Measurements from ENCODE around the gene EXT2. TPM values are rescaled to one million over a fixed set of nuclear protein-coding genes. Genes with fewer than 3 reads are reported as not detected.

Gene EXT2
- total RNA-seq, 1 experiment from 2014 or later = 39.1 TPM

DNA sequence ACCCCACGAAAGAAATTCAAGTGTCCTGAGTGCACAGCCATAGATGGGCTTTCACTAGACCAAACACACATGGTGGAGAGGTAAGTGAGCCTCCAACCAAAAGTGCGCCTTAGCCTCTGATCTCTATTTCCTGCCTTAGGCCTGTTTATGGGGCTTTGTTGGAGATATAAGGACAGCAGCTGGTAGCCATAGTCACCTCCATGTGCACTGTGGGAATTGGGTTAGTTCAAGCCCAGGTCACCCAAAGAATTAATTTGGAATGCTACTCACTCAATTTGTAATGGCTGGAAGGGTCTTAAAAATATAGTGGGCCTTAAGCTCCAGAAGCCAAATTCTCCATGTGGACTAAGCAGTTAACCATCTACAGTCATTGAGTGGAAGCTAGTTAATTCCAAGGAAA, 140.8 kb downstream of the EXT2 start (continued):
- TF ChIP-seq, protein P1, sequence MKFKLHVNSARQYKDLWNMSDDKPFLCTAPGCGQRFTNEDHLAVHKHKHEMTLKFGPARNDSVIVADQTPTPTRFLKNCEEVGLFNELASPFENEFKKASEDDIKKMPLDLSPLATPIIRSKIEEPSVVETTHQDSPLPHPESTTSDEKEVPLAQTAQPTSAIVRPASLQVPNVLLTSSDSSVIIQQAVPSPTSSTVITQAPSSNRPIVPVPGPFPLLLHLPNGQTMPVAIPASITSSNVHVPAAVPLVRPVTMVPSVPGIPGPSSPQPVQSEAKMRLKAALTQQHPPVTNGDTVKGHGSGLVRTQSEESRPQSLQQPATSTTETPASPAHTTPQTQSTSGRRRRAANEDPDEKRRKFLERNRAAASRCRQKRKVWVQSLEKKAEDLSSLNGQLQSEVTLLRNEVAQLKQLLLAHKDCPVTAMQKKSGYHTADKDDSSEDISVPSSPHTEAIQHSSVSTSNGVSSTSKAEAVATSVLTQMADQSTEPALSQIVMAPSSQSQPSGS (CRISPR knock-in tag; IDR thresholded peaks at IDR 0.05; ENCODE audit: borderline replicate concordance, low read depth) = no peak

DNA sequence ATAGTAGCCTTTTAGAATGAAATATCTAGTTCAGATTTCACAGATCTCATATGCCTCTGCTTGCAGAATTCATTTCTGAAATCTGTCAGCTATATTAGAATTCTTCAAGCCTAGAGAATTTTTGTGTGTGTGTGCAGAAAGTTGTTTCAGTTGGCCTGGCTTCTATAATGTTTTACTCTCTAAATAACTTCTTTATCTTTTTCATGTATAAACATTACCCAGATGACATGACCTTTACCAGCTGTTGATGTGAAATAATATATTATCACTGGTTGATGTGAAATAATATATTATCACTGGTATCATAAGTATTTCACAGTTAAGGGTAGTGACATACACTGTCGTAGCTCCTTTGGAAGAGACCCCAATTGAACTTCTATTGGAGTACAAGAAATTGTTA, 141.7 kb downstream of the EXT2 start:
- Mint-ChIP-seq H3K27ac (peak overlapping the region; percentile 37; the same call in 1 of the 2 replicates), H3K36me3 (peaks cover 6% of the 10 kb centered on the region), H3K9me3 (peaks cover 3% of the 10 kb centered on the region; the same call in 1 of the 2 replicates), H3K27me3 (ENCODE audit: low read depth) (no peaks in the 10 kb centered on the region), H3K4me3 (no peak overlapping the region), H3K4me1 (peaks cover 7% of the 10 kb centered on the region)
- DNase-seq (ENCODE audit: low spot score) (no peak), ATAC-seq (no peak)
- POLR2A ChIA-PET = no interaction called here
- TF ChIP-seq NR2C2 (CRISPR knock-in tag; IDR thresholded peaks at IDR 0.05) (no peak), NR1H2 (CRISPR knock-in tag; IDR thresholded peaks at IDR 0.05) (no peak), TEAD1 (CRISPR knock-in tag; IDR thresholded peaks at IDR 0.05) (no peak), GTF2I (CRISPR knock-in tag; conservative IDR thresholded peaks at IDR 0.05) (no peak), GABPB1 (CRISPR knock-in tag; IDR thresholded peaks at IDR 0.05) (no peak)
- TF ChIP-seq, protein P2, sequence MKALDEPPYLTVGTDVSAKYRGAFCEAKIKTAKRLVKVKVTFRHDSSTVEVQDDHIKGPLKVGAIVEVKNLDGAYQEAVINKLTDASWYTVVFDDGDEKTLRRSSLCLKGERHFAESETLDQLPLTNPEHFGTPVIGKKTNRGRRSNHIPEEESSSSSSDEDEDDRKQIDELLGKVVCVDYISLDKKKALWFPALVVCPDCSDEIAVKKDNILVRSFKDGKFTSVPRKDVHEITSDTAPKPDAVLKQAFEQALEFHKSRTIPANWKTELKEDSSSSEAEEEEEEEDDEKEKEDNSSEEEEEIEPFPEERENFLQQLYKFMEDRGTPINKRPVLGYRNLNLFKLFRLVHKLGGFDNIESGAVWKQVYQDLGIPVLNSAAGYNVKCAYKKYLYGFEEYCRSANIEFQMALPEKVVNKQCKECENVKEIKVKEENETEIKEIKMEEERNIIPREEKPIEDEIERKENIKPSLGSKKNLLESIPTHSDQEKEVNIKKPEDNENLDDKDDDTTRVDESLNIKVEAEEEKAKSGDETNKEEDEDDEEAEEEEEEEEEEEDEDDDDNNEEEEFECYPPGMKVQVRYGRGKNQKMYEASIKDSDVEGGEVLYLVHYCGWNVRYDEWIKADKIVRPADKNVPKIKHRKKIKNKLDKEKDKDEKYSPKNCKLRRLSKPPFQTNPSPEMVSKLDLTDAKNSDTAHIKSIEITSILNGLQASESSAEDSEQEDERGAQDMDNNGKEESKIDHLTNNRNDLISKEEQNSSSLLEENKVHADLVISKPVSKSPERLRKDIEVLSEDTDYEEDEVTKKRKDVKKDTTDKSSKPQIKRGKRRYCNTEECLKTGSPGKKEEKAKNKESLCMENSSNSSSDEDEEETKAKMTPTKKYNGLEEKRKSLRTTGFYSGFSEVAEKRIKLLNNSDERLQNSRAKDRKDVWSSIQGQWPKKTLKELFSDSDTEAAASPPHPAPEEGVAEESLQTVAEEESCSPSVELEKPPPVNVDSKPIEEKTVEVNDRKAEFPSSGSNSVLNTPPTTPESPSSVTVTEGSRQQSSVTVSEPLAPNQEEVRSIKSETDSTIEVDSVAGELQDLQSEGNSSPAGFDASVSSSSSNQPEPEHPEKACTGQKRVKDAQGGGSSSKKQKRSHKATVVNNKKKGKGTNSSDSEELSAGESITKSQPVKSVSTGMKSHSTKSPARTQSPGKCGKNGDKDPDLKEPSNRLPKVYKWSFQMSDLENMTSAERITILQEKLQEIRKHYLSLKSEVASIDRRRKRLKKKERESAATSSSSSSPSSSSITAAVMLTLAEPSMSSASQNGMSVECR (CRISPR knock-in tag; IDR thresholded peaks at IDR 0.05; ENCODE audit: borderline replicate concordance) = no peak
- TF ChIP-seq, protein P3, sequence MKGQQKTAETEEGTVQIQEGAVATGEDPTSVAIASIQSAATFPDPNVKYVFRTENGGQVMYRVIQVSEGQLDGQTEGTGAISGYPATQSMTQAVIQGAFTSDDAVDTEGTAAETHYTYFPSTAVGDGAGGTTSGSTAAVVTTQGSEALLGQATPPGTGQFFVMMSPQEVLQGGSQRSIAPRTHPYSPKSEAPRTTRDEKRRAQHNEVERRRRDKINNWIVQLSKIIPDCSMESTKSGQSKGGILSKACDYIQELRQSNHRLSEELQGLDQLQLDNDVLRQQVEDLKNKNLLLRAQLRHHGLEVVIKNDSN (CRISPR knock-in tag; IDR thresholded peaks at IDR 0.05) = no peak
- TF ChIP-seq, protein P4, sequence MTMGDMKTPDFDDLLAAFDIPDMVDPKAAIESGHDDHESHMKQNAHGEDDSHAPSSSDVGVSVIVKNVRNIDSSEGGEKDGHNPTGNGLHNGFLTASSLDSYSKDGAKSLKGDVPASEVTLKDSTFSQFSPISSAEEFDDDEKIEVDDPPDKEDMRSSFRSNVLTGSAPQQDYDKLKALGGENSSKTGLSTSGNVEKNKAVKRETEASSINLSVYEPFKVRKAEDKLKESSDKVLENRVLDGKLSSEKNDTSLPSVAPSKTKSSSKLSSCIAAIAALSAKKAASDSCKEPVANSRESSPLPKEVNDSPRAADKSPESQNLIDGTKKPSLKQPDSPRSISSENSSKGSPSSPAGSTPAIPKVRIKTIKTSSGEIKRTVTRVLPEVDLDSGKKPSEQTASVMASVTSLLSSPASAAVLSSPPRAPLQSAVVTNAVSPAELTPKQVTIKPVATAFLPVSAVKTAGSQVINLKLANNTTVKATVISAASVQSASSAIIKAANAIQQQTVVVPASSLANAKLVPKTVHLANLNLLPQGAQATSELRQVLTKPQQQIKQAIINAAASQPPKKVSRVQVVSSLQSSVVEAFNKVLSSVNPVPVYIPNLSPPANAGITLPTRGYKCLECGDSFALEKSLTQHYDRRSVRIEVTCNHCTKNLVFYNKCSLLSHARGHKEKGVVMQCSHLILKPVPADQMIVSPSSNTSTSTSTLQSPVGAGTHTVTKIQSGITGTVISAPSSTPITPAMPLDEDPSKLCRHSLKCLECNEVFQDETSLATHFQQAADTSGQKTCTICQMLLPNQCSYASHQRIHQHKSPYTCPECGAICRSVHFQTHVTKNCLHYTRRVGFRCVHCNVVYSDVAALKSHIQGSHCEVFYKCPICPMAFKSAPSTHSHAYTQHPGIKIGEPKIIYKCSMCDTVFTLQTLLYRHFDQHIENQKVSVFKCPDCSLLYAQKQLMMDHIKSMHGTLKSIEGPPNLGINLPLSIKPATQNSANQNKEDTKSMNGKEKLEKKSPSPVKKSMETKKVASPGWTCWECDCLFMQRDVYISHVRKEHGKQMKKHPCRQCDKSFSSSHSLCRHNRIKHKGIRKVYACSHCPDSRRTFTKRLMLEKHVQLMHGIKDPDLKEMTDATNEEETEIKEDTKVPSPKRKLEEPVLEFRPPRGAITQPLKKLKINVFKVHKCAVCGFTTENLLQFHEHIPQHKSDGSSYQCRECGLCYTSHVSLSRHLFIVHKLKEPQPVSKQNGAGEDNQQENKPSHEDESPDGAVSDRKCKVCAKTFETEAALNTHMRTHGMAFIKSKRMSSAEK (CRISPR knock-in tag; IDR thresholded peaks at IDR 0.05; ENCODE audit: borderline replicate concordance) = no peak
- TF ChIP-seq, protein P5, sequence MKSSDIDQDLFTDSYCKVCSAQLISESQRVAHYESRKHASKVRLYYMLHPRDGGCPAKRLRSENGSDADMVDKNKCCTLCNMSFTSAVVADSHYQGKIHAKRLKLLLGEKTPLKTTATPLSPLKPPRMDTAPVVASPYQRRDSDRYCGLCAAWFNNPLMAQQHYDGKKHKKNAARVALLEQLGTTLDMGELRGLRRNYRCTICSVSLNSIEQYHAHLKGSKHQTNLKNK (CRISPR knock-in tag; IDR thresholded peaks at IDR 0.05) = no peak
- TF ChIP-seq, protein P6, sequence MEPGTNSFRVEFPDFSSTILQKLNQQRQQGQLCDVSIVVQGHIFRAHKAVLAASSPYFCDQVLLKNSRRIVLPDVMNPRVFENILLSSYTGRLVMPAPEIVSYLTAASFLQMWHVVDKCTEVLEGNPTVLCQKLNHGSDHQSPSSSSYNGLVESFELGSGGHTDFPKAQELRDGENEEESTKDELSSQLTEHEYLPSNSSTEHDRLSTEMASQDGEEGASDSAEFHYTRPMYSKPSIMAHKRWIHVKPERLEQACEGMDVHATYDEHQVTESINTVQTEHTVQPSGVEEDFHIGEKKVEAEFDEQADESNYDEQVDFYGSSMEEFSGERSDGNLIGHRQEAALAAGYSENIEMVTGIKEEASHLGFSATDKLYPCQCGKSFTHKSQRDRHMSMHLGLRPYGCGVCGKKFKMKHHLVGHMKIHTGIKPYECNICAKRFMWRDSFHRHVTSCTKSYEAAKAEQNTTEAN (CRISPR knock-in tag; IDR thresholded peaks at IDR 0.05) = no peak
- TF ChIP-seq, protein P7, sequence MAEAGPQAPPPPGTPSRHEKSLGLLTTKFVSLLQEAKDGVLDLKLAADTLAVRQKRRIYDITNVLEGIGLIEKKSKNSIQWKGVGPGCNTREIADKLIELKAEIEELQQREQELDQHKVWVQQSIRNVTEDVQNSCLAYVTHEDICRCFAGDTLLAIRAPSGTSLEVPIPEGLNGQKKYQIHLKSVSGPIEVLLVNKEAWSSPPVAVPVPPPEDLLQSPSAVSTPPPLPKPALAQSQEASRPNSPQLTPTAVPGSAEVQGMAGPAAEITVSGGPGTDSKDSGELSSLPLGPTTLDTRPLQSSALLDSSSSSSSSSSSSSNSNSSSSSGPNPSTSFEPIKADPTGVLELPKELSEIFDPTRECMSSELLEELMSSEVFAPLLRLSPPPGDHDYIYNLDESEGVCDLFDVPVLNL (CRISPR knock-in tag; IDR thresholded peaks at IDR 0.05; ENCODE audit: borderline replicate concordance, low read depth) = no peak
- CTCF ChIA-PET = interaction anchor here (0.5 to 2.5 kb wide), 3 partner anchors 10 to 104 kb away, joined by 3 to 6 read pairs (median 3); no protein-coding TSS in a partner anchor

Measured in WTC11 (cell line).